ENCODE measurements around the gene SIGLEC5. TPM values are rescaled to one million over a fixed set of nuclear protein-coding genes. Genes with fewer than 3 reads are reported as not detected.

SIGLEC5 gene
- total RNA-seq, 2 donors from 2014 or later: 0.52 TPM; not detected in 1

DNA sequence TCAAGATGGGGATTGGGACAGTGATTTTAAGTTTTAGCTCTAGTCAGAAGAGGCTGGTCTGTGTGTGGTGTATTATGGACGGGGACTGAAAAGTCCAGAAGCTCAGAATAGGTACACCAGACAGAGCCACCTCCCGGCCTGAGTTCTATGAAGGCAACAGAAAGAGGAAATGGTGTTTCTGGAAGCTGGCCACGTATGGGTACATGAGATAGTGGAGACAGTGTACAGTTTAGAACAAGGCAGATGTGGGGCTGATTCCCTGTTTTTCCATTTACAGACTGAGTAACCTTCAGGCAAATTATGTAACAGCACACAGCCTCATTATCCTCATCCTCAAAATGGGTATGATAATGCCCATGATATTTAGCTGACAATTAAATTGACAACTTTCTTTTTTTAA, 57.8 kb downstream of the SIGLEC5 start:
- Histone ChIP-seq H3K9me3 (no peaks in the 10 kb centered on the region), H3K27me3 (no peaks in the 10 kb centered on the region), H3K4me1 (peaks cover 18% of the 10 kb centered on the region), H3K4me3 (no peak overlapping the region), H3K36me3 (replicated peaks in 1 of 2; ENCODE audit: insufficient read depth in 1 of 2, low read depth in 2 of 2) (no peaks in the 10 kb centered on the region), H3K27ac (no peak overlapping the region)
- ATAC-seq (no peak), DNase-seq (no peak)
- intact Hi-C loops (cut with DNase I): no loop called here
- TF ChIP-seq POLR2A (IDR thresholded peaks at IDR 0.05): no peak
- TF ChIP-seq, protein P1, sequence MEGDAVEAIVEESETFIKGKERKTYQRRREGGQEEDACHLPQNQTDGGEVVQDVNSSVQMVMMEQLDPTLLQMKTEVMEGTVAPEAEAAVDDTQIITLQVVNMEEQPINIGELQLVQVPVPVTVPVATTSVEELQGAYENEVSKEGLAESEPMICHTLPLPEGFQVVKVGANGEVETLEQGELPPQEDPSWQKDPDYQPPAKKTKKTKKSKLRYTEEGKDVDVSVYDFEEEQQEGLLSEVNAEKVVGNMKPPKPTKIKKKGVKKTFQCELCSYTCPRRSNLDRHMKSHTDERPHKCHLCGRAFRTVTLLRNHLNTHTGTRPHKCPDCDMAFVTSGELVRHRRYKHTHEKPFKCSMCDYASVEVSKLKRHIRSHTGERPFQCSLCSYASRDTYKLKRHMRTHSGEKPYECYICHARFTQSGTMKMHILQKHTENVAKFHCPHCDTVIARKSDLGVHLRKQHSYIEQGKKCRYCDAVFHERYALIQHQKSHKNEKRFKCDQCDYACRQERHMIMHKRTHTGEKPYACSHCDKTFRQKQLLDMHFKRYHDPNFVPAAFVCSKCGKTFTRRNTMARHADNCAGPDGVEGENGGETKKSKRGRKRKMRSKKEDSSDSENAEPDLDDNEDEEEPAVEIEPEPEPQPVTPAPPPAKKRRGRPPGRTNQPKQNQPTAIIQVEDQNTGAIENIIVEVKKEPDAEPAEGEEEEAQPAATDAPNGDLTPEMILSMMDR (IDR thresholded peaks at IDR 0.05): no peak
- 51 to 56% methylated on average over 3 of the region's 3 CpGs for WGBS, 2 donors

DNA sequence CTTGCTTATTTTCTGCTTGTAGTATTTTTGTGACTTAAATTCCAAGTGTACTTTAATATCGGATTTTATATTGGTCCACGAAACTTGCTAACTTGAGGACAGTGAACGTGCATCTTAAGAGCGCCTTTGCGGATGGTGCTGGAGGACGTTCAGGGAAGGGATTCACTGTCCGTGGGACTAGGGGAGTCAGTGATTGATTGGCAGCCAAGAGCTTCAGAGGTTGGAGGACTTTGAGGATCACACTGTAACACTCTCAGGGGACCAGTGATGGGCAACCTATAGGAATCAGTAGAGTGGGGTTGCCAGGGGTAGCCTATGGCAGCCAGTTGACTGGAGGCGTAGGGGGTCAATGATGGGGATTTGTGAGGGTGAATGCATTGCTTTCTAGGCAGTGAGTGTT, 58.6 kb downstream of the SIGLEC5 start:
- Histone ChIP-seq H3K36me3 (replicated peaks in 1 of 2; ENCODE audit: insufficient read depth in 1 of 2, low read depth in 2 of 2) (no peaks in the 10 kb centered on the region), H3K4me3 (peak overlapping the region; percentile 28 to 88), H3K27me3 (no peaks in the 10 kb centered on the region), H3K27ac (peak overlapping the region in 3 of 4 donors; percentile 28 to 66 (median 41)), H3K9me3 (no peaks in the 10 kb centered on the region), H3K4me1 (peaks cover 18% of the 10 kb centered on the region)
- intact Hi-C loops (cut with DNase I): no loop called here
- 3 to 4% methylated on average over 8 of the region's 8 CpGs for WGBS, 2 donors
- DNase-seq: no peak
- TF ChIP-seq, protein P1 (IDR thresholded peaks at IDR 0.05): no peak
- no peak for ATAC-seq

DNA sequence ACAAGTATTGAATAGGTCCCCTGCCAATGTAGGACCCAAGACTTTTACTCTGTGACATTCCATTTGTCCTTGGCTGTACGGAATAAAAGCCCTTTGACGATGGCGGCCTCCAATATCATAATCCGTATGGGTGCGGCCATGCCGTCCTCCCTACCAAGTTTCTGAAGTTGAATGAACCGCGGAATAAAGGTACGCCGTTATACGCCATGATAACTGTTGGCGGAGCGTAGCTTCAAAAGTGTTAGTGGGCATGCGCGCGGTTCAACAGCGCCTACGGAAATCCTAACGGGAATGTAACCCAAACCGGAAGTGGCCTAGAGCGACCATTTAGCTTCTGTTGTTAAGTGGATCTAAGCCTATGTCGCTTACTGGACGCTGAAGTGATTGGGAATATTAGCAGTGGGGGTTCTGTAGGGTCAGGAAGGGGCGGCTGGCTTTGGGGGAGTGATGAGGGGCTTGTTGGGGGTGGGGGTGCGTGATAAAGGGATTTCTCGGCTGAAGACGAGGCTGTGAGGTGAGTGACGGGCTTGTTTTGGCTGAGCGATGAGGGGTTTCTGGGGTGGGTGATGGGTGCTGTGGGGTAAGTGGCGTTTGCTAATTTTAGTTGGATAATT, 59.1 kb downstream of the SIGLEC5 start, which contains the start of gene ZNF175:
Gene ZNF175, plus strand, starts transcription at position 322 of the 614 bp plus-strand sequence. CDS start 2,047 bp downstream, outside the sequence.
- Histone ChIP-seq H3K36me3 (replicated peaks in 1 of 2; ENCODE audit: insufficient read depth in 1 of 2, low read depth in 2 of 2) (no peaks in the 10 kb centered on the region), H3K27ac (peak within 1 kb of the TSS in 3 of 4 donors; percentile 28 to 66 (median 41)), H3K9me3 (no peaks in the 10 kb centered on the region), H3K4me3 (peak within 1 kb of the TSS; percentile 28 to 88), H3K27me3 (no peaks in the 10 kb centered on the region), H3K4me1 (peaks cover 18% of the 10 kb centered on the region)
- intact Hi-C loops (cut with DNase I): no loop called here
- peak; percentile 100 for ATAC-seq
- TF ChIP-seq, protein P1 (IDR thresholded peaks at IDR 0.05): peak in 1 of 7 experiments; percentile 12
- TF ChIP-seq POLR2A (IDR thresholded peaks at IDR 0.05): peak in 2 of 3 donors; percentile 32 to 36
- DNase-seq: peak; percentile 96 to 97 (median 96)
- WGBS, 2 donors: 0 to 1% methylated on average over 30 of the region's 30 CpGs

DNA sequence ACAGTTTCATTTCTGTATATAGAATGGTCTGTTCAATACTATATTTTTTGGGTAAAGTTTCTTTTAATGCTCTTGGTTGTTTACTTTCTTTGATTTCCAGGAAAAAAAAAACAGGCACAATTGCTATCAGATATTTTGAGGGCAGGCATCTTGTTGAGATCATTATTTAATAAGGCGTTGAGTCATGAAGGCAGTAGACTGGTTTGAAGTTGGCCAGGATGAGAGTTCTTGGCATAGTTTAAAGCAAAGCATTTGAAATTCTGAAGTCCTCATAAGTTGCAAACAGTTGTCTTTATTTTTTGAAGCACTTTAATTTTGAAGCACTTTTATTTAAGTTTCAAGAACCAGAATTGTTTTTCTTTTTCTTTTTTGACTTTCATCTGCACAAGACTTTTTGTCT, 61.7 kb downstream of the SIGLEC5 start:
- TF ChIP-seq POLR2A (IDR thresholded peaks at IDR 0.05): no peak
- TF ChIP-seq, protein P1 (IDR thresholded peaks at IDR 0.05): no peak
- ATAC-seq (no peak), DNase-seq (no peak)
- no peaks in the 10 kb centered on the region for H3K27me3 ChIP-seq
- no peak overlapping the region for H3K27ac ChIP-seq
- 58 to 69% methylated on average over 1 of the region's 1 CpG for WGBS, 2 donors
- intact Hi-C loops (cut with DNase I): no loop called here
- peaks cover 18% of the 10 kb centered on the region for H3K4me1 ChIP-seq
- H3K36me3 ChIP-seq (replicated peaks in 1 of 2; ENCODE audit: insufficient read depth in 1 of 2, low read depth in 2 of 2): no peaks in the 10 kb centered on the region
- no peaks in the 10 kb centered on the region for H3K9me3 ChIP-seq
- H3K4me3 ChIP-seq: no peak overlapping the region

DNA sequence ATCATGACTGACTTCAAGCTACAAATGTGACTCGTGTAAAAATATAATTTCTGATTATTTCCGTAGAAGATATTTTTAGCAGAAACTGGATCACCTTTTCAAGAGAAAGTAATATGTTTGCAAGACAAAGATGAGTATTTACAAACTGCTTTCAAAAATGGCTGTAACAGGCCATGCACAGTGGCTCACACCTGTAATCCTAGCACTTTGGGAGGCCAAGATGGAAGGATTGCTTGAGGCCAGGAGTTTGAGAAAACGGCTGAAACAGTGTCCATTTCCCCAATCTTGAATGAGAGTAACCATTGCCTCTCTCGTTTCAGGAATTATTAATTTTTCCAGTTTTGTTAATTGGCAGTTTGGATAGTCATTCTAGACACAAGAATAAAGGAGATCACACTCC, 62.6 kb downstream of the SIGLEC5 start:
- Histone ChIP-seq H3K9me3 (no peaks in the 10 kb centered on the region), H3K36me3 (replicated peaks in 1 of 2; ENCODE audit: insufficient read depth in 1 of 2, low read depth in 2 of 2) (no peaks in the 10 kb centered on the region), H3K27ac (no peak overlapping the region), H3K27me3 (no peaks in the 10 kb centered on the region), H3K4me1 (peaks cover 10% of the 10 kb centered on the region), H3K4me3 (no peak overlapping the region)
- ATAC-seq (no peak), DNase-seq (no peak)
- WGBS, 2 donors: 43 to 44% methylated on average over 4 of the region's 4 CpGs
- intact Hi-C loops (cut with DNase I): no loop called here
- TF ChIP-seq POLR2A (IDR thresholded peaks at IDR 0.05): no peak
- TF ChIP-seq, protein P1 (IDR thresholded peaks at IDR 0.05): no peak

All from body of pancreas (tissue), 4 donors.